ENCODE measurements around the gene ANKRD40CL.

Gene ANKRD40CL

DNA sequence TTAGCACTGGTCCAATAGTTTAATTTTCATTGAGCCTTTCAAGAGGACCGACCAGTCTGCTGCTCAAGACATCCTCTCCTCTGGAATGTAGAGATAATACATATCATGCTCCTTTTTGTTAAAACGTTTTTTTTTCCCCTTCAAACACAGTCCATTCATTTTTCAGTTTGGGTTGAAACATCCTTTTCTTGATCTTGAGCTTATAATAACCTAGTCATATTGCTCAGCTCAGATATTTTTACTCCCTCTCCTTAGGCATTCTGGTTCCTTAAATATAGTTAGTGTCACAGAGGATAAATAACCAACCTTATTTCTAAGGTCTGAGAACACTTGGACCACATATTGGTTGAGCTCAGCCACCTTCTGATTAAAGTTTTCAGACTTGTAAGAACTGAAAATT lies 12.8 kb downstream of the ANKRD40CL start:
- H3K27me3 ChIP-seq (replicated peaks; ENCODE audit: control insufficient read depth, insufficient read depth, low read length), result no peaks in the 10 kb centered on the region
- no peak overlapping the region for H3K4me3 ChIP-seq (replicated peaks; ENCODE audit: low read depth, low read length)
- H3K36me3 ChIP-seq (ENCODE audit: control insufficient read depth, insufficient read depth, low read length), result peaks cover 7% of the 10 kb centered on the region
- DNase-seq (ENCODE audit: extremely low read depth, insufficient read length), result no peak
- TF ChIP-seq, protein P1, sequence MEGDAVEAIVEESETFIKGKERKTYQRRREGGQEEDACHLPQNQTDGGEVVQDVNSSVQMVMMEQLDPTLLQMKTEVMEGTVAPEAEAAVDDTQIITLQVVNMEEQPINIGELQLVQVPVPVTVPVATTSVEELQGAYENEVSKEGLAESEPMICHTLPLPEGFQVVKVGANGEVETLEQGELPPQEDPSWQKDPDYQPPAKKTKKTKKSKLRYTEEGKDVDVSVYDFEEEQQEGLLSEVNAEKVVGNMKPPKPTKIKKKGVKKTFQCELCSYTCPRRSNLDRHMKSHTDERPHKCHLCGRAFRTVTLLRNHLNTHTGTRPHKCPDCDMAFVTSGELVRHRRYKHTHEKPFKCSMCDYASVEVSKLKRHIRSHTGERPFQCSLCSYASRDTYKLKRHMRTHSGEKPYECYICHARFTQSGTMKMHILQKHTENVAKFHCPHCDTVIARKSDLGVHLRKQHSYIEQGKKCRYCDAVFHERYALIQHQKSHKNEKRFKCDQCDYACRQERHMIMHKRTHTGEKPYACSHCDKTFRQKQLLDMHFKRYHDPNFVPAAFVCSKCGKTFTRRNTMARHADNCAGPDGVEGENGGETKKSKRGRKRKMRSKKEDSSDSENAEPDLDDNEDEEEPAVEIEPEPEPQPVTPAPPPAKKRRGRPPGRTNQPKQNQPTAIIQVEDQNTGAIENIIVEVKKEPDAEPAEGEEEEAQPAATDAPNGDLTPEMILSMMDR (IDR thresholded peaks at IDR 0.05; ENCODE audit: insufficient read depth, low read length, poor library complexity, severe bottlenecking), result no peak

DNA sequence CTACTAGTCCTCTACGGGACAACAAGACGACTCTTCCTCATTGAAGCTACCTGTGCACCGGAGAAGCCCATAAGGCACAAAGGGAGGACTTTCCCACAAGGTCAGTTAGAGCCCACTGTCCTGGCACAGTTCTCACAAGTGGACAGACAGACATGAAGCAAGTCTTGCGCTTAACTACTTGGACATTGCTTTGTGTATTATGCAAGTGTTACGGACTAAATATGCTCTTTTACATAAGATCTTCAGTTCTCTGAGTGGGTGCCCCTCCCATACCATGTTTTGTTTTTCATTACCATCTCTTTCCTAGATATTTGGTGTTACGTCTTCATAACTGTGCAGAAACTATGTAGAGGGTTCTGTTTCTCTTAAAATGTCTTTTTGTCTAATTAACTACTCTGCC lies 18.1 kb downstream of the ANKRD40CL start:
- TF ChIP-seq, protein P1 (IDR thresholded peaks at IDR 0.05; ENCODE audit: insufficient read depth, low read length, poor library complexity, severe bottlenecking), result no peak
- H3K27me3 ChIP-seq (replicated peaks; ENCODE audit: control insufficient read depth, insufficient read depth, low read length), result no peaks in the 10 kb centered on the region
- no peak overlapping the region for H3K4me3 ChIP-seq (replicated peaks; ENCODE audit: low read depth, low read length)
- no peak for DNase-seq (ENCODE audit: extremely low read depth, insufficient read length)
- H3K36me3 ChIP-seq (ENCODE audit: control insufficient read depth, insufficient read depth, low read length), result peaks cover 21% of the 10 kb centered on the region

DNA sequence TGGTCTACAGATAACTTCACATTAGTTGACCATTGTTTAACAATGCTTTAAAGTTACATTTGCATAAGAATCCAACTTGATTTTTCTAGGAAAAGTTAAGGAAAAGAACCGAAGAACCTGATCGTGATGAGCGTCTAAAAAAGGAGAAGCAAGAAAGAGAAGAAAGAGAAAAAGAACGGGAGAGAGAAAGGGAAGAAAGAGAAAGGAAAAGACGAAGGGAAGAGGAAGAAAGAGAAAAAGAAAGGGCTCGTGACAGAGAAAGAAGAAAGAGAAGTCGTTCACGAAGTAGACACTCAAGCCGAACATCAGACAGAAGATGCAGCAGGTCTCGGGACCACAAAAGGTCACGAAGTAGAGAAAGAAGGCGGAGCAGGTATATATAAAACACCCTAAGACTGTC lies 21.7 kb downstream of the ANKRD40CL start:
- DNase-seq (ENCODE audit: extremely low read depth, insufficient read length), result no peak
- Histone ChIP-seq H3K4me3 (replicated peaks; ENCODE audit: low read depth, low read length) (no peak overlapping the region), H3K36me3 (ENCODE audit: control insufficient read depth, insufficient read depth, low read length) (peaks cover 22% of the 10 kb centered on the region), H3K27me3 (replicated peaks; ENCODE audit: control insufficient read depth, insufficient read depth, low read length) (no peaks in the 10 kb centered on the region)
- TF ChIP-seq, protein P1 (IDR thresholded peaks at IDR 0.05; ENCODE audit: insufficient read depth, low read length, poor library complexity, severe bottlenecking), result no peak

DNA sequence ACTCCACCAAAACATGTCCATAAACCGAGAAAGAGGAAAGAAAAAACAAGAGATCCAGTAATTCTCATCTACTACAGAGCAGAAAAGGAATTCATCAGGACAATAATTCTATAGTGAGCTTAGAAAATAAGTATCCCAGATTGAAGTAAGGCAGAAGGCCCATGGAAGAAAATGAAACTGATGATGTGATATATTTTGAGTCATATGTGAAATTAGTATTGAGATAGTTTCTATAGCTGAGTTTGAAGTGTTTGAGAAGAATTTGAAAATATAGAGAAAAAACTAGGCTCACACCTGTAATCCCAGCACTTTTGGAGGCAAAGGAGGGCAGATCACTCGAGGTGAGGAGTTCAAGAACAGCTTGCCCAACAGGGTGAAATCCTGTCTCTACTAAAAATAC lies 28.2 kb downstream of the ANKRD40CL start:
- Histone ChIP-seq H3K27me3 (replicated peaks; ENCODE audit: control insufficient read depth, insufficient read depth, low read length) (no peaks in the 10 kb centered on the region), H3K36me3 (ENCODE audit: control insufficient read depth, insufficient read depth, low read length) (peaks cover 8% of the 10 kb centered on the region), H3K4me3 (replicated peaks; ENCODE audit: low read depth, low read length) (no peak overlapping the region)
- TF ChIP-seq, protein P1 (IDR thresholded peaks at IDR 0.05; ENCODE audit: insufficient read depth, low read length, poor library complexity, severe bottlenecking), result no peak
- DNase-seq (ENCODE audit: extremely low read depth, insufficient read length), result no peak

- DNase-seq (ENCODE audit: extremely low read depth, insufficient read length), result no peak
- H3K4me3 ChIP-seq (replicated peaks; ENCODE audit: low read depth, low read length), result no peak overlapping the region
- no peaks in the 10 kb centered on the region for H3K27me3 ChIP-seq (replicated peaks; ENCODE audit: control insufficient read depth, insufficient read depth, low read length)
- peaks cover 8% of the 10 kb centered on the region for H3K36me3 ChIP-seq (ENCODE audit: control insufficient read depth, insufficient read depth, low read length)
- TF ChIP-seq, protein P1 (IDR thresholded peaks at IDR 0.05; ENCODE audit: insufficient read depth, low read length, poor library complexity, severe bottlenecking), result no peak
Observed at GRCh38 chr17:50737118-50737698, 30.1 kb downstream of the ANKRD40CL start.

DNA sequence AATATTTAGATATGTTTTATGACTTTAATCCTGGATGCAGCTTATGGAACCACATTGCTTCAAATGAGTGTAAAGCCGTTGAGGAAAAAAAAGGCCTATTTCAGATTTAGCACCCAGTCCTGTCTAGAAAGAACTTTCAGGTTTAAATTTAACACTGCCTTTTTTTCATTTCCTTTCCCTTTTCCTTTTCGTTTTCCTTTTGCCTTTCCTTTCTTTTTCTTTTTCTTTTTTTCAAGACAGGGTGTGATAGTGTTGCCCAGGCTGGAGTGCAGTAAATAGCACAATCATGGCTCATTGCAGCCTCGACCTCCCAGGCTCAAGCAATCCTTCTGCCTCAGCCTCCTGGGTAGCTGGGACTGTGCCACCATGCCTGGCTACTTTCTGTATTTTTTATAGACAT lies 32.0 kb downstream of the ANKRD40CL start:
- DNase-seq (ENCODE audit: extremely low read depth, insufficient read length), result no peak
- Histone ChIP-seq H3K27me3 (replicated peaks; ENCODE audit: control insufficient read depth, insufficient read depth, low read length) (no peaks in the 10 kb centered on the region), H3K36me3 (ENCODE audit: control insufficient read depth, insufficient read depth, low read length) (peaks cover 2% of the 10 kb centered on the region), H3K4me3 (replicated peaks; ENCODE audit: low read depth, low read length) (no peak overlapping the region)
- TF ChIP-seq, protein P1 (IDR thresholded peaks at IDR 0.05; ENCODE audit: insufficient read depth, low read length, poor library complexity, severe bottlenecking), result no peak

Data from GM06990 (cell line).